ENCODE results near the gene ALOXE3.

DNA sequence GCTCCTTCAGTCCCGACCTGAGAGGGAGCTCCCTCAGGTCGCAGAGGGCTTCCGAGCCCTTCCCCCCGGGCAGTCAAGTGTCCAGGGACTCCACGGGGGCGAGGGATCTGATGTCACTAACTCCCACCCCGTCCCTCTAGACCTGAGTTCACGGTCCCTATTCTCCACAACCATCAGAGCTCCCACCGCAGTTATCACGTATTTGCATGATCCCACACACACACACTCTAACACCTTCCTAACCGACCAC, 37.6 kb upstream of the ALOXE3 start:
- no peak for TF ChIP-seq POLR2A (IDR thresholded peaks at IDR 0.05)
- TF ChIP-seq, protein P1, sequence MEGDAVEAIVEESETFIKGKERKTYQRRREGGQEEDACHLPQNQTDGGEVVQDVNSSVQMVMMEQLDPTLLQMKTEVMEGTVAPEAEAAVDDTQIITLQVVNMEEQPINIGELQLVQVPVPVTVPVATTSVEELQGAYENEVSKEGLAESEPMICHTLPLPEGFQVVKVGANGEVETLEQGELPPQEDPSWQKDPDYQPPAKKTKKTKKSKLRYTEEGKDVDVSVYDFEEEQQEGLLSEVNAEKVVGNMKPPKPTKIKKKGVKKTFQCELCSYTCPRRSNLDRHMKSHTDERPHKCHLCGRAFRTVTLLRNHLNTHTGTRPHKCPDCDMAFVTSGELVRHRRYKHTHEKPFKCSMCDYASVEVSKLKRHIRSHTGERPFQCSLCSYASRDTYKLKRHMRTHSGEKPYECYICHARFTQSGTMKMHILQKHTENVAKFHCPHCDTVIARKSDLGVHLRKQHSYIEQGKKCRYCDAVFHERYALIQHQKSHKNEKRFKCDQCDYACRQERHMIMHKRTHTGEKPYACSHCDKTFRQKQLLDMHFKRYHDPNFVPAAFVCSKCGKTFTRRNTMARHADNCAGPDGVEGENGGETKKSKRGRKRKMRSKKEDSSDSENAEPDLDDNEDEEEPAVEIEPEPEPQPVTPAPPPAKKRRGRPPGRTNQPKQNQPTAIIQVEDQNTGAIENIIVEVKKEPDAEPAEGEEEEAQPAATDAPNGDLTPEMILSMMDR (IDR thresholded peaks at IDR 0.05 in 4 of 5, conservative IDR thresholded peaks at IDR 0.05 in 1 of 5), result no peak
